HG03196 (cell line): ENCODE data around the gene ACTN3.
"Not testable (repeated sequence)": the region's sequence is repeated elsewhere in the genome, so short reads cannot be mapped to it uniquely, and the experiment has no call there.

Source experiments
- ATAC-seq: cut with Tn5 transposase; IDR thresholded peaks from one replicate; pipeline ENCODE4 v1.9.1; 2021; ENCODE audit not compliant: unreplicated experiment

The ACTN3 gene

GRCh38 chr11:66593303-66593635 is 46.6 kb downstream of the ACTN3 start:
- no peak for ATAC-seq

GRCh38 chr11:66593650-66594049 is 46.9 kb downstream of the ACTN3 start:
- no peak for ATAC-seq

GRCh38 chr11:66595245-66595904 is 48.7 kb downstream of the ACTN3 start:
- ATAC-seq: no peak

- no peak for ATAC-seq
Observed at GRCh38 chr11:66598993-66599392, 52.3 kb downstream of the ACTN3 start.

GRCh38 chr11:66600219-66600618 is 53.5 kb downstream of the ACTN3 start:
- ATAC-seq: no peak

GRCh38 chr11:66600631-66601233 is 54.0 kb downstream of the ACTN3 start:
- no peak for ATAC-seq

- ATAC-seq: no peak
Observed at GRCh38 chr11:66603072-66603471, 56.4 kb downstream of the ACTN3 start.

- ATAC-seq: no peak
Observed at GRCh38 chr11:66604155-66604554, 57.5 kb downstream of the ACTN3 start.

GRCh38 chr11:66606608-66607007 is 59.9 kb downstream of the ACTN3 start:
- not testable (repeated sequence) for ATAC-seq

GRCh38 chr11:66607126-66607834 is 60.6 kb downstream of the ACTN3 start:
- ATAC-seq: no peak

- no peak for ATAC-seq
Observed at GRCh38 chr11:66609721-66610617, 63.3 kb downstream of the ACTN3 start.

- ATAC-seq: no peak
Observed at GRCh38 chr11:66612458-66612857, 65.8 kb downstream of the ACTN3 start.
